ENCODE results near the gene SORL1. TPM values are rescaled to one million over a fixed set of nuclear protein-coding genes. Genes with fewer than 3 reads are reported as not detected.
"Not testable (repeated sequence)": the region's sequence is repeated elsewhere in the genome, so short reads cannot be mapped to it uniquely, and the experiment has no call there.

Gene SORL1
- total RNA-seq, 1 donor from 2014 or later = 11.1 TPM

DNA sequence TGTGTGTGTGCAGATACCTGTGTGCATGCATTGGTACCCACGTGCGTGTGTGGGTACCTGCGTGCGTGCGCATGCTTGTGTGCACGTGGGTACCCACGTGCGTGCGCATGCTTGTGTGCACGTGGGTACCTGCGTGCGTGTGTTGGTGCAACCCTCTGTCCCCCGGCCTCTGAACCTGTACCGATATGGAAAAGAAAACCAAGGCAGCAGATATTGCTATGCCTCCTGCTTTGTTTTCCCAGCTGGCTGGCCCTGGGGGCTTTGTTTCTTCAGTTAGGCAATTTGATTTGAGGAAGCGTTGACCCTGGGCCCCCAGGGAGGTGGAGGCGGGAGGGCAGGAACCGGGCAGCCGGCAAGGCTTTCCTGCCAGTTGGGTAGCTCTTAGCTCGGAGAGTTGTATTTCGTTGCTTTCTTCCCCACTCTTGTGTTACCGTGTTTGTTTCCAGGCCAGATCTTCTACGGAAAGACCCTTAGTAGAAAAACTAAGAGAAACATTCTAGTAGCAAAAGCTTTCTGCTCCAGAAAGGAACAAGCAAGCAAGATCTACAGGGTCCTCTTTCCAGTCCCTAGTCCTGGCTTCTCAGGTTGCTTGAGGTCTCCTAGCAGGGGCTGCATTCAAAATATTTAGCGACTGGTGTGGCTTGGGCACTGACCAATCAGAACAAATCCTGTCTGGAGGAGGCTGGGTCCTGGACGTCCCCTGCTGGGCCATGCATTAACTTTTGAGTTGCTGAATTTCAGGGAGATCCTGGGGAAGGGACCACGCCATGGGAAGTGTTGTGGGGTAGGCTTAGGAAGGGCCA is 27.0 kb downstream of the SORL1 start:
- peaks cover 15% of the 10 kb centered on the region for H3K4me1 Mint-ChIP-seq (ENCODE audit: low read depth, unreplicated experiment)
- peaks cover 3% of the 10 kb centered on the region for H3K27me3 Mint-ChIP-seq (ENCODE audit: unreplicated experiment)
- H3K9me3 Mint-ChIP-seq (ENCODE audit: unreplicated experiment) = peaks cover 5% of the 10 kb centered on the region
- no peaks in the 10 kb centered on the region for H3K36me3 Mint-ChIP-seq (ENCODE audit: unreplicated experiment)
- H3K4me3 Mint-ChIP-seq (ENCODE audit: unreplicated experiment) = peak overlapping the region; percentile 44
- DNase-seq = peak; percentile 64
- H3K27ac Mint-ChIP-seq (ENCODE audit: unreplicated experiment) = peak overlapping the region; percentile 71
- TF ChIP-seq, protein P1, sequence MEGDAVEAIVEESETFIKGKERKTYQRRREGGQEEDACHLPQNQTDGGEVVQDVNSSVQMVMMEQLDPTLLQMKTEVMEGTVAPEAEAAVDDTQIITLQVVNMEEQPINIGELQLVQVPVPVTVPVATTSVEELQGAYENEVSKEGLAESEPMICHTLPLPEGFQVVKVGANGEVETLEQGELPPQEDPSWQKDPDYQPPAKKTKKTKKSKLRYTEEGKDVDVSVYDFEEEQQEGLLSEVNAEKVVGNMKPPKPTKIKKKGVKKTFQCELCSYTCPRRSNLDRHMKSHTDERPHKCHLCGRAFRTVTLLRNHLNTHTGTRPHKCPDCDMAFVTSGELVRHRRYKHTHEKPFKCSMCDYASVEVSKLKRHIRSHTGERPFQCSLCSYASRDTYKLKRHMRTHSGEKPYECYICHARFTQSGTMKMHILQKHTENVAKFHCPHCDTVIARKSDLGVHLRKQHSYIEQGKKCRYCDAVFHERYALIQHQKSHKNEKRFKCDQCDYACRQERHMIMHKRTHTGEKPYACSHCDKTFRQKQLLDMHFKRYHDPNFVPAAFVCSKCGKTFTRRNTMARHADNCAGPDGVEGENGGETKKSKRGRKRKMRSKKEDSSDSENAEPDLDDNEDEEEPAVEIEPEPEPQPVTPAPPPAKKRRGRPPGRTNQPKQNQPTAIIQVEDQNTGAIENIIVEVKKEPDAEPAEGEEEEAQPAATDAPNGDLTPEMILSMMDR (IDR thresholded peaks at IDR 0.05; ENCODE audit: partially characterized antibody, unreplicated experiment) = no peak

DNA sequence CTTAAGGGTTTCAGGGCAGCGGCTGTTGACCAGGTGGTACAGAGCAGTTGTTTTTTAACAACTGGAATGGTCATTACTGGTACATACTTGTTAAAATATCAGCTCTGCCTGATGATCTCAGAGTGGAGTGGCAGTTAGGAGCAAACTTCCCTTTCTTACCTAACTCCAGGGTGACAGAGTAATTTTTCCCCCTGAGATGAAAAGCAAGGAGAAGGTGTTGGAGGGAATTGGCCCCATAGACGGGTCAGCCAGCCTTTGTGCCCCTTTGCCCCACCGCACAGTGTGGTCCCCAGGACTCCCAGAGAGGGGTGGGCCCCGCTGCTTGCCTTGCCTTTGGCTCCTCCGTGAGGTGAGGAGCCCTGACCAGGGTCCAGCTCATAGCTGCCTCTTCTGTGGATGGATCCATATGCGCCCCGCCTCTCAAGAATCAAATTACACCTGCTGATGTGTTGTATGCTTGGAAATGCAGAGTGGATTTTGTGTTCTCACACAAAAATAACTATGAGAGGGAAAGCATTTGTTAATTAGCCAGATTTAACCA is 27.7 kb downstream of the SORL1 start:
- Mint-ChIP-seq H3K4me1 (ENCODE audit: low read depth, unreplicated experiment) (peaks cover 15% of the 10 kb centered on the region), H3K9me3 (ENCODE audit: unreplicated experiment) (peaks cover 6% of the 10 kb centered on the region), H3K4me3 (ENCODE audit: unreplicated experiment) (no peak overlapping the region), H3K27ac (ENCODE audit: unreplicated experiment) (no peak overlapping the region), H3K27me3 (ENCODE audit: unreplicated experiment) (peaks cover 3% of the 10 kb centered on the region), H3K36me3 (ENCODE audit: unreplicated experiment) (no peaks in the 10 kb centered on the region)
- TF ChIP-seq, protein P1 (IDR thresholded peaks at IDR 0.05; ENCODE audit: partially characterized antibody, unreplicated experiment) = no peak
- no peak for DNase-seq

DNA sequence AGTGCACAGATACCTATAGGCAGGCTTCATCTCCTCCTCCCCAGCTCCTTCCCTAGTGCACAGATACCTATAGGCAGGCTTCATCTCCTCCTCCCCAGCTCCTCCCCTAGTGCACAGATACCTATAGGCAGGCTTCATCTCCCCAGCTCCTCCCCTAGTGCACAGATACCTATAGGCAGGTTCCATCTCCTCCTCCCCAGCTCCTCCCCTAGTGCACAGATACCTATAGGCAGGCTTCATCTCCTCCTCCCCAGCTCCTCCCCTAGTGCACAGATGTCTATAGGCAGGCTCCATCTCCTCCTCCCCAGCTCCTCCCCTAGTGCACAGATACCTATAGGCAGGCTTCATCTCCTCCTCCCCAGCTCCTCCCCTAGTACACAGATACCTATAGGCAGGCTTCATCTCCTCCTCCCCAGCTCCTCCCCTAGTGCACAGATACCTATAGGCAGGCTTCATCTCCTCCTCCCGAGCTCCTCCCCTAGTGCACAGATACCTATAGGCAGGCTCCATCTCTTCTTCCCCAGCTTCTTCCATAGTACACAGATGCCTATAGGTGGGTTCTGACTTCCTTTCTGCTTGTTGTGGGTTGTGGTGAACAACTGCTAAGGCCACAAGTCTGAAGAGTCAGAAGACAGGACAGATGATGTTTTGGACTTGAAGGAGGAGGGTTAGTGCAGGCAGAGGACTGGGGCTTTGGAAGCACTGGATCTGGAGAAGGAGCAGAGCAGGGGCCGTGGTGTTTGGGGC is 29.5 kb downstream of the SORL1 start:
- not testable (repeated sequence) for H3K36me3 Mint-ChIP-seq (ENCODE audit: unreplicated experiment); DNase-seq; H3K9me3 Mint-ChIP-seq (ENCODE audit: unreplicated experiment); H3K4me3 Mint-ChIP-seq (ENCODE audit: unreplicated experiment); H3K27me3 Mint-ChIP-seq (ENCODE audit: unreplicated experiment); H3K27ac Mint-ChIP-seq (ENCODE audit: unreplicated experiment)
- peaks cover 15% of the 10 kb centered on the region for H3K4me1 Mint-ChIP-seq (ENCODE audit: low read depth, unreplicated experiment)

DNA sequence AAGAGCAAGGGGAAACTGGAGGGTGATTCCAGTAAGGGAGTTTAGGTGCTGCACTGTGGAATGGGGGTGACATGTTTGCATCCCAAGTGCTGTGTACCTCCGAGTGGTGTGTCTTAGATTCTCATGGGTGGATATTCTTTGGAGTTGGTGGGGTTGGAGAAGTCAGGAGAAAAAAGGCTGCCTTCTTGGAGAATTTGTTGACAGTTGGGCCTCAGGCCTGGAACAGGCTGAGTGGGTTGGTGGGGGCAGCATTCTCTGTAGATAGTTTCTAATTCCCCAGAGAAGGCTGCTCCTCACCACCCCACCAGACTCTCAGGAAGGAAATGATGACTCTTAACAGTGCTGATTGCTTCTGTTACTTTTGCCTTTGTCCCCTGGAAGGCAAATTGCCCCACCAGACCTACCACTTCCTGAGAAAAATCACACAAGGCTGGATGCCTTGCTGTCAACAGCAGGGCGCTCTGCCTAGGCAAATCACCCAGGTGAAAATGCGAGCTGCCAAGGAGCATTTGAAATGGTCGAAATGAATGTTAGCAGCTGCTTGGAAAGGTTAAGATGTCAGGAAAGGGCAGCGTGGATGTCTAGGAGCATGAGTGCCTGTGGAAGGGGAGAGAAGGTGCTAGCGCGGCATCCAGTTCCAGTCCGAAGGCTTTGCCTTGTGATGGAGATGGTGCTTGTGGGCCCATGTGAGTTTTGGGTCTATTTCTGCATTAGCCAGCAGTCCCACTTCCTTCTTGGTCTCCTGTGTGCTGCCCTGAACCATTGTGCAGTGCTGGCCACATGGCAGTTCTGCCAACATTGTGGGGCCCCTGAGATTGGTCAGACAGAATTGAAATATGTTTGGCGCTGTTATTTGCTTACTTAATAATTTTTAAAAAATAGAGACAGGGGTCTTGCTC is 30.4 kb downstream of the SORL1 start:
- TF ChIP-seq, protein P1 (IDR thresholded peaks at IDR 0.05; ENCODE audit: partially characterized antibody, unreplicated experiment) = no peak
- Mint-ChIP-seq H3K27me3 (ENCODE audit: unreplicated experiment) (peaks cover 6% of the 10 kb centered on the region), H3K36me3 (ENCODE audit: unreplicated experiment) (no peaks in the 10 kb centered on the region), H3K4me3 (ENCODE audit: unreplicated experiment) (no peak overlapping the region), H3K27ac (ENCODE audit: unreplicated experiment) (no peak overlapping the region), H3K9me3 (ENCODE audit: unreplicated experiment) (peaks cover 8% of the 10 kb centered on the region), H3K4me1 (ENCODE audit: low read depth, unreplicated experiment) (peaks cover 22% of the 10 kb centered on the region)
- DNase-seq = no peak

Data from glutamatergic neuron (in vitro differentiated cells).